B cell (primary cell): Measurements from ENCODE around the gene SSH3. TPM values are rescaled to one million over a fixed set of nuclear protein-coding genes. Genes with fewer than 3 reads are reported as not detected.

ENCODE experiments used
- ATAC-seq: fragments of 200-7000 bp; cut with Tn5 transposase; one replicate; pipeline ENCODE4 v1.10.0; 2021; ENCODE audit warnings: low read depth, mild to moderate bottlenecking, moderate number of reproducible peaks, moderate library complexity
- CTCF ChIA-PET: fragments of 350-600 bp; sonication (Branson Sonifier 250); formaldehyde crosslinking; loops from one replicate; lab custom pipeline; 2021; ENCODE audit warnings: antibody characterized with exemption, inconsistent platforms; lab: Charles Lee
- POLR2A ChIA-PET: fragments of 350-600 bp; sonication (Branson Sonifier 250); formaldehyde crosslinking; loops from one replicate; lab custom pipeline; 2021; ENCODE audit warnings: antibody characterized with exemption; lab: Charles Lee
- DNase-seq: peaks from one replicate; pipeline ENCODE4 v3.0.0; 2013
- H2AFZ ChIP-seq: 2 replicates; pipeline ENCODE4 v1.6.1; 2012; ENCODE audit warnings: mild to moderate bottlenecking, low read depth, low read length; ENCODE audit not compliant: insufficient read depth, poor library complexity, severe bottlenecking
- H3K27ac ChIP-seq, 2 donors: 1 replicate in 1 of 2; 2 replicates in 1 of 2; pipeline ENCODE4 v1.5.1; 2012 to 2013; ENCODE audit warnings: low read length in 2 of 2, mild to moderate bottlenecking in 2 of 2, moderate library complexity in 1 of 2
- H3K27me3 ChIP-seq, 4 experiments: fragments of 200-600 bp in 1 of 4; sonication (generic) in 1 of 4; replicated peaks in 1 of 4; 1 replicate in 2 of 4; 2 replicates in 2 of 4; pipeline versions ENCODE4 v1.6.1 to v1.7.0; 2013 to 2016; ENCODE audit warnings: low read length in 3 of 4, mild to moderate bottlenecking in 2 of 4, mixed read lengths in 1 of 4, moderate library complexity in 1 of 4; ENCODE audit not compliant: insufficient read depth in 4 of 4, control insufficient read depth in 3 of 4; ENCODE audit errors: control extremely low read depth in 1 of 4
- H3K36me3 ChIP-seq, 2 experiments: replicated peaks in 1 of 2; 1 replicate in 1 of 2; 2 replicates in 1 of 2; pipeline versions ENCODE4 v1.6.1 to v1.7.1; 2013; ENCODE audit warnings: low read length in 1 of 2; ENCODE audit not compliant: insufficient read depth in 2 of 2, control insufficient read depth in 1 of 2; ENCODE audit errors: control extremely low read depth in 1 of 2, extremely low read depth in 1 of 2
- H3K4me1 ChIP-seq, 2 donors: fragments of 200-600 bp in 1 of 2; sonication (generic) in 1 of 2; 1 replicate in 1 of 2; 2 replicates in 1 of 2; pipeline versions ENCODE4 v1.5.1 to v1.6.1; 2013 to 2017; ENCODE audit warnings: low read length in 2 of 2; ENCODE audit not compliant: control insufficient read depth in 2 of 2, insufficient read depth in 2 of 2
- H3K4me2 ChIP-seq: replicated peaks from 2 replicates; pipeline ENCODE3; 2012; ENCODE audit warnings: mild to moderate bottlenecking, low read depth, low read length; ENCODE audit not compliant: poor library complexity, severe bottlenecking
- H3K4me3 ChIP-seq, 5 experiments: fragments of 200-600 bp in 1 of 5; sonication (generic) in 1 of 5; 1 replicate in 3 of 5; 2 replicates in 2 of 5; pipeline versions ENCODE4 v1.5.1 to v1.7.0; 2011 to 2016; ENCODE audit warnings: low read length in 4 of 5, mild to moderate bottlenecking in 4 of 5, low read depth in 2 of 5, control low read depth in 1 of 5, moderate library complexity in 1 of 5; ENCODE audit not compliant: insufficient read depth in 1 of 5; ENCODE audit errors: control extremely low read depth in 1 of 5, extremely low read depth in 1 of 5
- H3K79me2 ChIP-seq: fragments of 200-600 bp; sonication (generic); one replicate; pipeline ENCODE4 v1.6.0; 2016; ENCODE audit warnings: low read length; ENCODE audit not compliant: control insufficient read depth, insufficient read depth
- H3K9ac ChIP-seq: fragments of 200-600 bp; sonication (generic); 2 replicates; pipeline ENCODE4 v1.6.1; 2017; ENCODE audit warnings: mild to moderate bottlenecking, low read length, moderate library complexity
- H3K9me3 ChIP-seq, 3 donors: one replicate each; pipeline versions ENCODE4 v1.6.1 to v1.7.1; 2013; ENCODE audit warnings: low read length in 2 of 3; ENCODE audit not compliant: control insufficient read depth in 2 of 3, insufficient read depth in 1 of 3; ENCODE audit errors: control extremely low read depth in 1 of 3
- H4K20me1 ChIP-seq: 2 replicates; pipeline ENCODE4 v1.6.0; 2012; ENCODE audit warnings: mild to moderate bottlenecking, low read length; ENCODE audit not compliant: insufficient read depth, control insufficient read depth, poor library complexity, severe bottlenecking
- H3K27ac Mint-ChIP-seq: one replicate; pipeline ENCODE4 v1.8.0; 2021; ENCODE audit warnings: mixed read lengths
- H3K27me3 Mint-ChIP-seq: one replicate; pipeline ENCODE4 v1.8.0; 2021; ENCODE audit warnings: mixed read lengths
- H3K4me1 Mint-ChIP-seq: one replicate; pipeline ENCODE4 v1.8.0; 2021; ENCODE audit warnings: mixed read lengths
- H3K4me3 Mint-ChIP-seq: one replicate; pipeline ENCODE4 v1.8.0; 2021; ENCODE audit warnings: mixed read lengths
- H3K9me3 Mint-ChIP-seq: one replicate; pipeline ENCODE4 v1.8.0; 2022; ENCODE audit warnings: mixed read lengths; ENCODE audit not compliant: insufficient read depth
- CTCF ChIP-seq: fragments of 200-600 bp; IDR thresholded peaks from one replicate; pipeline ENCODE4 v1.8.0; 2022; ENCODE audit warnings: antibody characterized with exemption, mild to moderate bottlenecking
- EZH2 ChIP-seq: IDR thresholded peaks from 2 replicates; pipeline ENCODE4 v1.6.1; 2012; ENCODE audit warnings: borderline replicate concordance, low read depth, mild to moderate bottlenecking, moderate library complexity, low read length; ENCODE audit not compliant: insufficient read depth, poor library complexity, severe bottlenecking
- WGBS: methylation state at CpG from one replicate; pipeline ENCODE4 v1.1.5; 2013; ENCODE audit warnings: missing lambda C conversion rate; ENCODE audit not compliant: insufficient coverage; 5-methylcytosine and 5-hydroxymethylcytosine counted together
- intact Hi-C: fragments of 100-400 bp; cut with micrococcal nuclease; formaldehyde crosslinking; loops from one replicate; pipeline ENCODE4 v1.10.0; 2022
- polyA plus RNA-seq: library from polyadenylated mRNA; depleted of rRNA; stranded (reverse); fragments of >200 nt; gene quantifications from 2 replicates; pipeline ENCODE4 v1.2.3, GENCODE V29; 2012
- small RNA-seq: library from RNA; depleted of rRNA; stranded (forward); fragments of <200 nt; gene quantifications from one replicate; pipeline ENCODE3, GENCODE V24; 2012; ENCODE audit warnings: low replicate concordance, low read depth; ENCODE audit not compliant: insufficient read length
- total RNA-seq, 2 donors: library from RNA; stranded (reverse); fragments of 120-200 nt in 1 of 2; gene quantifications; 1 replicate in 1 of 2; 2 replicates in 1 of 2; pipeline versions ENCODE4 v1.2.3 to v1.2.4, GENCODE V29; 2013 to 2022

SSH3 gene
- total and polyA plus RNA-seq, 2 donors (not counting 1 experiment from before 2014, with no cell fraction given): 4.0 to 7.2 TPM

GRCh38 chr11:67357831-67358670 is 54.7 kb downstream of the SSH3 start:
- Histone ChIP-seq H3K4me2 (peak overlapping the region; percentile 97), H3K9ac (no peak overlapping the region), H3K9me3 (no peaks in the 10 kb centered on the region), H2AFZ (no peak overlapping the region), H3K27me3 (no peaks in the 10 kb centered on the region), H3K79me2 (peaks cover 50% of the 10 kb centered on the region), H3K36me3 (peaks cover 0 to 3% of the 10 kb centered on the region in 2 experiments), H3K4me1 (peaks cover 56 to 57% of the 10 kb centered on the region in 2 donors), H4K20me1 (peaks cover under 1% of the 10 kb centered on the region), H3K4me3 (no peak overlapping the region), H3K27ac (peak overlapping the region in 1 of 2 donors; percentile 14)
- TF ChIP-seq EZH2: no peak
- no peak for TF ChIP-seq CTCF
- Mint-ChIP-seq H3K27me3 (no peaks in the 10 kb centered on the region), H3K4me3 (peak overlapping the region; percentile 64), H3K4me1 (peaks cover 80% of the 10 kb centered on the region), H3K9me3 (no peaks in the 10 kb centered on the region), H3K27ac (peak overlapping the region; percentile 74)
- ChIA-PET POLR2A (interaction anchor here (9.0 kb wide), 1 partner anchor 14 kb away, joined by 323 read pairs; the partner anchor contains the start of gene CLCF1), CTCF (interaction anchor here (0.6 to 42.2 kb wide), 5 partner anchors 3 to 150 kb away, joined by 3 to 2379 read pairs (median 12); partner anchors contain the start of genes CDK2AP2, CLCF1, POLD4 and PPP1CA)
- WGBS: 93% methylated on average over 9 of the region's 12 CpGs
- DNase-seq (no peak), ATAC-seq (no peak)
- intact Hi-C loops: loop anchor here (1.0 to 10.0 kb wide), 3 partner anchors 16 to 447 kb away; no protein-coding TSS in a partner anchor

Small RNA genes within 50 kb of the gene (small RNA-seq; reads per million reads assigned to genes)
- gene RN7SKP239: not detected

Other genes starting within 250 kb of the SSH3 start
- gene RHOD, start 246.7 kb upstream of the SSH3 start, total RNA-seq: 0.42 TPM in 1 of 2 replicates, not detected in the other
- gene RHOD, start 246.7 kb upstream of the SSH3 start, polyA plus RNA-seq: 0.33 and 0.48 TPM in 2 replicates
- 229 and 243 TPM in 2 replicates for gene KDM2A, start 184.3 kb upstream of the SSH3 start, total RNA-seq
- gene KDM2A, start 184.3 kb upstream of the SSH3 start, polyA plus RNA-seq: 123 and 132 TPM in 2 replicates
- gene GRK2, start 37.1 kb upstream of the SSH3 start, total RNA-seq: 281 and 294 TPM in 2 replicates
- 534 and 639 TPM in 2 replicates for gene GRK2, start 37.1 kb upstream of the SSH3 start, polyA plus RNA-seq
- gene ANKRD13D, start 14.2 kb upstream of the SSH3 start, total RNA-seq: 189 and 197 TPM in 2 replicates
- 217 and 252 TPM in 2 replicates for gene ANKRD13D, start 14.2 kb upstream of the SSH3 start, polyA plus RNA-seq
- 190 and 210 TPM in 2 replicates for gene POLD4, start 50.0 kb downstream of the SSH3 start, total RNA-seq
- gene POLD4, start 50.0 kb downstream of the SSH3 start, polyA plus RNA-seq: 473 and 559 TPM in 2 replicates
- 44.6 and 46.6 TPM in 2 replicates for gene CLCF1, start 70.1 kb downstream of the SSH3 start, total RNA-seq
- gene CLCF1, start 70.1 kb downstream of the SSH3 start, polyA plus RNA-seq: 27.8 and 29.1 TPM in 2 replicates
- 48.3 and 50.6 TPM in 2 replicates for gene RAD9A, start 88.5 kb downstream of the SSH3 start, total RNA-seq
- 55.3 and 76.8 TPM in 2 replicates for gene RAD9A, start 88.5 kb downstream of the SSH3 start, polyA plus RNA-seq
- gene PPP1CA, start 98.3 kb downstream of the SSH3 start, total RNA-seq: 248 and 251 TPM in 2 replicates
- 121 and 218 TPM in 2 replicates for gene PPP1CA, start 98.3 kb downstream of the SSH3 start, polyA plus RNA-seq
- gene TBC1D10C, start 100.6 kb downstream of the SSH3 start, total RNA-seq: 317 and 339 TPM in 2 replicates
- gene TBC1D10C, start 100.6 kb downstream of the SSH3 start, polyA plus RNA-seq: 403 and 458 TPM in 2 replicates
- 24.1 and 25.9 TPM in 2 replicates for gene CARNS1, start 112.1 kb downstream of the SSH3 start, total RNA-seq
- 41.1 and 52.1 TPM in 2 replicates for gene CARNS1, start 112.1 kb downstream of the SSH3 start, polyA plus RNA-seq
- 81.8 and 82.0 TPM in 2 replicates for gene RPS6KB2, start 125.0 kb downstream of the SSH3 start, total RNA-seq
- 115 and 131 TPM in 2 replicates for gene RPS6KB2, start 125.0 kb downstream of the SSH3 start, polyA plus RNA-seq
- 262 and 266 TPM in 2 replicates for gene PTPRCAP, start 134.2 kb downstream of the SSH3 start, total RNA-seq
- gene PTPRCAP, start 134.2 kb downstream of the SSH3 start, polyA plus RNA-seq: 353 and 565 TPM in 2 replicates
- gene CORO1B, start 139.9 kb downstream of the SSH3 start, total RNA-seq: 43.5 and 46.0 TPM in 2 replicates
- gene CORO1B, start 139.9 kb downstream of the SSH3 start, polyA plus RNA-seq: 12.3 and 24.6 TPM in 2 replicates
- not detected in 2 replicates for gene GPR152, start 149.2 kb downstream of the SSH3 start, total RNA-seq
- 0.24 TPM in 1 of 2 replicates, not detected in the other for gene GPR152, start 149.2 kb downstream of the SSH3 start, polyA plus RNA-seq
- 5.2 and 7.5 TPM in 2 replicates for gene CABP4, start 151.8 kb downstream of the SSH3 start, total RNA-seq
- gene CABP4, start 151.8 kb downstream of the SSH3 start, polyA plus RNA-seq: 3.2 and 6.0 TPM in 2 replicates
- gene TMEM134, start 165.7 kb downstream of the SSH3 start, total RNA-seq: 154 and 167 TPM in 2 replicates
- 197 and 261 TPM in 2 replicates for gene TMEM134, start 165.7 kb downstream of the SSH3 start, polyA plus RNA-seq
- gene AIP, start 179.5 kb downstream of the SSH3 start, total RNA-seq: 120 and 127 TPM in 2 replicates
- 176 and 205 TPM in 2 replicates for gene AIP, start 179.5 kb downstream of the SSH3 start, polyA plus RNA-seq
- 152 and 155 TPM in 2 replicates for gene PITPNM1, start 201.8 kb downstream of the SSH3 start, total RNA-seq
- 136 and 166 TPM in 2 replicates for gene PITPNM1, start 201.8 kb downstream of the SSH3 start, polyA plus RNA-seq
- gene CDK2AP2, start 204.6 kb downstream of the SSH3 start, total RNA-seq: 50.3 and 62.7 TPM in 2 replicates
- 109 and 112 TPM in 2 replicates for gene CDK2AP2, start 204.6 kb downstream of the SSH3 start, polyA plus RNA-seq
- not detected in 2 replicates for gene CABP2, start 219.9 kb downstream of the SSH3 start, total RNA-seq
- not detected in 2 replicates for gene CABP2, start 219.9 kb downstream of the SSH3 start, polyA plus RNA-seq